Measurements from ENCODE around the gene CAV2. TPM values are rescaled to one million over a fixed set of nuclear protein-coding genes. Genes with fewer than 3 reads are reported as not detected.

CAV2 gene
- total and polyA plus RNA-seq, 4 experiments from 2014 or later, result 0.19 TPM; not detected in 3

- ChIA-PET CTCF (ENCODE audit: partially characterized antibody) (no interaction called here), POLR2A (ENCODE audit: partially characterized antibody) (no interaction called here)
- no peak overlapping the region for H3K27ac Mint-ChIP-seq
- peaks cover 1 to 8% of the 10 kb centered on the region in 2 donors for H3K27me3 Mint-ChIP-seq
- H3K27me3 ChIP-seq (ENCODE audit: insufficient read depth, low read length), result no peaks in the 10 kb centered on the region
- H3K4me3 ChIP-seq (ENCODE audit: low read length in 2 of 2), result no peak overlapping the region
- H3K4me1 ChIP-seq (ENCODE audit: insufficient read depth, low read length), result no peaks in the 10 kb centered on the region
- no peaks in the 10 kb centered on the region for H3K9me3 ChIP-seq (ENCODE audit: control insufficient read depth in 1 of 2, low read length in 2 of 2)
- peaks cover 0 to 1% (median 0%) of the 10 kb centered on the region in 4 donors for H3K4me1 Mint-ChIP-seq
- H3K9me3 Mint-ChIP-seq, result peaks cover 0 to 3% (median 0%) of the 10 kb centered on the region in 8 donors
- no peak for DNase-seq
- no peak overlapping the region for H3K4me3 Mint-ChIP-seq
- H3K36me3 Mint-ChIP-seq, result no peaks in the 10 kb centered on the region
- intact Hi-C loops (cut with micrococcal nuclease), result no loop called here
- no peak overlapping the region for H3K27ac ChIP-seq (ENCODE audit: low read depth, low read length)
- H3K36me3 ChIP-seq (ENCODE audit: insufficient read depth, low read length), result no peaks in the 10 kb centered on the region
These were observed 35.6 kb upstream of the CAV2 start for GRCh38 chr7:116463956-116464355.

GRCh38 chr7:116464375-116464774 is 35.2 kb upstream of the CAV2 start:
- Mint-ChIP-seq H3K27ac (no peak overlapping the region), H3K36me3 (no peaks in the 10 kb centered on the region), H3K27me3 (peaks cover 1 to 8% of the 10 kb centered on the region in 2 donors), H3K4me3 (no peak overlapping the region), H3K9me3 (peaks cover 0 to 3% (median 0%) of the 10 kb centered on the region in 8 donors), H3K4me1 (peaks cover 0 to 1% (median 0%) of the 10 kb centered on the region in 4 donors)
- intact Hi-C loops (cut with micrococcal nuclease), result no loop called here
- Histone ChIP-seq H3K9me3 (ENCODE audit: control insufficient read depth in 1 of 2, low read length in 2 of 2) (no peaks in the 10 kb centered on the region), H3K27me3 (ENCODE audit: insufficient read depth, low read length) (no peaks in the 10 kb centered on the region), H3K4me3 (ENCODE audit: low read length in 2 of 2) (no peak overlapping the region), H3K4me1 (ENCODE audit: insufficient read depth, low read length) (no peaks in the 10 kb centered on the region), H3K36me3 (ENCODE audit: insufficient read depth, low read length) (no peaks in the 10 kb centered on the region), H3K27ac (ENCODE audit: low read depth, low read length) (no peak overlapping the region)
- CTCF ChIA-PET (ENCODE audit: partially characterized antibody), result no interaction called here
- POLR2A ChIA-PET (ENCODE audit: partially characterized antibody), result no interaction called here
- DNase-seq, result no peak

GRCh38 chr7:116465125-116465524 is 34.4 kb upstream of the CAV2 start:
- intact Hi-C loops (cut with micrococcal nuclease), result no loop called here
- Mint-ChIP-seq H3K27me3 (peaks cover 1 to 8% of the 10 kb centered on the region in 2 donors), H3K9me3 (peaks cover 0 to 3% (median 0%) of the 10 kb centered on the region in 8 donors), H3K4me1 (peaks cover 0 to 1% (median 0%) of the 10 kb centered on the region in 4 donors), H3K36me3 (no peaks in the 10 kb centered on the region), H3K4me3 (no peak overlapping the region), H3K27ac (no peak overlapping the region)
- ChIA-PET POLR2A (ENCODE audit: partially characterized antibody) (no interaction called here), CTCF (ENCODE audit: partially characterized antibody) (no interaction called here)
- no peaks in the 10 kb centered on the region for H3K36me3 ChIP-seq (ENCODE audit: insufficient read depth, low read length)
- no peak overlapping the region for H3K4me3 ChIP-seq (ENCODE audit: low read length in 2 of 2)
- no peaks in the 10 kb centered on the region for H3K27me3 ChIP-seq (ENCODE audit: insufficient read depth, low read length)
- no peaks in the 10 kb centered on the region for H3K4me1 ChIP-seq (ENCODE audit: insufficient read depth, low read length)
- DNase-seq, result no peak
- no peaks in the 10 kb centered on the region for H3K9me3 ChIP-seq (ENCODE audit: control insufficient read depth in 1 of 2, low read length in 2 of 2)
- H3K27ac ChIP-seq (ENCODE audit: low read depth, low read length), result no peak overlapping the region

- ChIA-PET POLR2A (ENCODE audit: partially characterized antibody) (no interaction called here), CTCF (ENCODE audit: partially characterized antibody) (no interaction called here)
- Mint-ChIP-seq H3K27ac (no peak overlapping the region), H3K9me3 (peaks cover 0 to 3% (median 0%) of the 10 kb centered on the region in 8 donors), H3K4me1 (no peaks in the 10 kb centered on the region), H3K27me3 (peaks cover 11 to 17% of the 10 kb centered on the region in 2 donors), H3K4me3 (no peak overlapping the region), H3K36me3 (no peaks in the 10 kb centered on the region)
- H3K4me3 ChIP-seq (ENCODE audit: low read length in 2 of 2), result no peak overlapping the region
- no peaks in the 10 kb centered on the region for H3K36me3 ChIP-seq (ENCODE audit: insufficient read depth, low read length)
- H3K27ac ChIP-seq (ENCODE audit: low read depth, low read length), result no peak overlapping the region
- DNase-seq, result no peak
- intact Hi-C loops (cut with micrococcal nuclease), result no loop called here
- no peaks in the 10 kb centered on the region for H3K27me3 ChIP-seq (ENCODE audit: insufficient read depth, low read length)
- H3K4me1 ChIP-seq (ENCODE audit: insufficient read depth, low read length), result no peaks in the 10 kb centered on the region
- H3K9me3 ChIP-seq (ENCODE audit: control insufficient read depth in 1 of 2, low read length in 2 of 2), result no peaks in the 10 kb centered on the region
These were observed 31.0 kb upstream of the CAV2 start for GRCh38 chr7:116468534-116468933.

GRCh38 chr7:116477625-116478024 is 21.9 kb upstream of the CAV2 start:
- H3K4me3 ChIP-seq (ENCODE audit: low read length in 2 of 2), result no peak overlapping the region
- intact Hi-C loops (cut with micrococcal nuclease), result no loop called here
- peaks cover 0 to 9% (median 4%) of the 10 kb centered on the region in 8 donors for H3K9me3 Mint-ChIP-seq
- POLR2A ChIA-PET (ENCODE audit: partially characterized antibody), result no interaction called here
- no peak overlapping the region for H3K27ac Mint-ChIP-seq
- no peak overlapping the region for H3K27ac ChIP-seq (ENCODE audit: low read depth, low read length)
- H3K36me3 Mint-ChIP-seq, result no peaks in the 10 kb centered on the region
- CTCF ChIA-PET (ENCODE audit: partially characterized antibody), result no interaction called here
- H3K4me1 Mint-ChIP-seq, result peaks cover 0 to 5% (median 0%) of the 10 kb centered on the region in 4 donors
- H3K27me3 Mint-ChIP-seq, result peaks cover 7 to 12% of the 10 kb centered on the region in 2 donors
- no peak overlapping the region for H3K4me3 Mint-ChIP-seq
- DNase-seq, result no peak
- H3K4me1 ChIP-seq (ENCODE audit: insufficient read depth, low read length), result no peaks in the 10 kb centered on the region
- H3K27me3 ChIP-seq (ENCODE audit: insufficient read depth, low read length), result no peaks in the 10 kb centered on the region
- H3K9me3 ChIP-seq (ENCODE audit: control insufficient read depth in 1 of 2, low read length in 2 of 2), result no peaks in the 10 kb centered on the region
- no peaks in the 10 kb centered on the region for H3K36me3 ChIP-seq (ENCODE audit: insufficient read depth, low read length)

GRCh38 chr7:116478834-116479233 is 20.7 kb upstream of the CAV2 start:
- ChIA-PET CTCF (ENCODE audit: partially characterized antibody) (no interaction called here), POLR2A (ENCODE audit: partially characterized antibody) (no interaction called here)
- no peak overlapping the region for H3K4me3 Mint-ChIP-seq
- peaks cover 10 to 11% of the 10 kb centered on the region in 2 donors for H3K27me3 Mint-ChIP-seq
- H3K36me3 Mint-ChIP-seq, result no peaks in the 10 kb centered on the region
- Histone ChIP-seq H3K27ac (ENCODE audit: low read depth, low read length) (no peak overlapping the region), H3K9me3 (ENCODE audit: control insufficient read depth in 1 of 2, low read length in 2 of 2) (no peaks in the 10 kb centered on the region), H3K27me3 (ENCODE audit: insufficient read depth, low read length) (no peaks in the 10 kb centered on the region), H3K36me3 (ENCODE audit: insufficient read depth, low read length) (no peaks in the 10 kb centered on the region), H3K4me1 (ENCODE audit: insufficient read depth, low read length) (no peaks in the 10 kb centered on the region), H3K4me3 (ENCODE audit: low read length in 2 of 2) (no peak overlapping the region)
- H3K9me3 Mint-ChIP-seq, result peaks cover 0 to 9% (median 4%) of the 10 kb centered on the region in 8 donors
- H3K27ac Mint-ChIP-seq, result no peak overlapping the region
- no peak for DNase-seq
- H3K4me1 Mint-ChIP-seq, result peaks cover 0 to 5% (median 0%) of the 10 kb centered on the region in 4 donors
- intact Hi-C loops (cut with micrococcal nuclease), result no loop called here

- Mint-ChIP-seq H3K9me3 (no peaks in the 10 kb centered on the region), H3K4me1 (peaks cover 0 to 4% (median 0%) of the 10 kb centered on the region in 4 donors), H3K27me3 (peaks cover 13% of the 10 kb centered on the region in 2 donors), H3K4me3 (no peak overlapping the region), H3K27ac (no peak overlapping the region), H3K36me3 (no peaks in the 10 kb centered on the region)
- no peak for DNase-seq
- Histone ChIP-seq H3K9me3 (ENCODE audit: control insufficient read depth in 1 of 2, low read length in 2 of 2) (no peaks in the 10 kb centered on the region), H3K27ac (ENCODE audit: low read depth, low read length) (no peak overlapping the region), H3K4me1 (ENCODE audit: insufficient read depth, low read length) (no peaks in the 10 kb centered on the region), H3K36me3 (ENCODE audit: insufficient read depth, low read length) (no peaks in the 10 kb centered on the region), H3K27me3 (ENCODE audit: insufficient read depth, low read length) (no peaks in the 10 kb centered on the region), H3K4me3 (ENCODE audit: low read length in 2 of 2) (no peak overlapping the region)
- ChIA-PET POLR2A (ENCODE audit: partially characterized antibody) (no interaction called here), CTCF (ENCODE audit: partially characterized antibody) (interaction anchor here (1.3 kb wide), 1 partner anchor 28 kb away, joined by 3 read pairs; no protein-coding TSS in a partner anchor)
- intact Hi-C loops (cut with micrococcal nuclease), result no loop called here
These were observed 16.1 kb upstream of the CAV2 start for GRCh38 chr7:116483271-116483942.
